B cell (primary cell): ENCODE measurements around the gene PAQR5. TPM values are rescaled to one million over a fixed set of nuclear protein-coding genes. Genes with fewer than 3 reads are reported as not detected.
"Not testable (repeated sequence)": the region's sequence is repeated elsewhere in the genome, so short reads cannot be mapped to it uniquely, and the experiment has no call there.

Experiments
- ATAC-seq: fragments of 200-7000 bp; cut with Tn5 transposase; one replicate; pipeline ENCODE4 v1.10.0; 2021; ENCODE audit warnings: low read depth, mild to moderate bottlenecking, moderate number of reproducible peaks, moderate library complexity
- CTCF ChIA-PET: fragments of 350-600 bp; sonication (Branson Sonifier 250); formaldehyde crosslinking; loops from one replicate; lab custom pipeline; 2021; ENCODE audit warnings: antibody characterized with exemption, inconsistent platforms; lab: Charles Lee
- POLR2A ChIA-PET: fragments of 350-600 bp; sonication (Branson Sonifier 250); formaldehyde crosslinking; loops from one replicate; lab custom pipeline; 2021; ENCODE audit warnings: antibody characterized with exemption; lab: Charles Lee
- DNase-seq: peaks from one replicate; pipeline ENCODE4 v3.0.0; 2013
- H2AFZ ChIP-seq: 2 replicates; pipeline ENCODE4 v1.6.1; 2012; ENCODE audit warnings: mild to moderate bottlenecking, low read depth, low read length; ENCODE audit not compliant: insufficient read depth, poor library complexity, severe bottlenecking
- H3K27ac ChIP-seq, 2 donors: 1 replicate in 1 of 2; 2 replicates in 1 of 2; pipeline ENCODE4 v1.5.1; 2012 to 2013; ENCODE audit warnings: low read length in 2 of 2, mild to moderate bottlenecking in 2 of 2, moderate library complexity in 1 of 2
- H3K27me3 ChIP-seq, 4 experiments: fragments of 200-600 bp in 1 of 4; sonication (generic) in 1 of 4; replicated peaks in 1 of 4; 1 replicate in 2 of 4; 2 replicates in 2 of 4; pipeline versions ENCODE4 v1.6.1 to v1.7.0; 2013 to 2016; ENCODE audit warnings: low read length in 3 of 4, mild to moderate bottlenecking in 2 of 4, mixed read lengths in 1 of 4, moderate library complexity in 1 of 4; ENCODE audit not compliant: insufficient read depth in 4 of 4, control insufficient read depth in 3 of 4; ENCODE audit errors: control extremely low read depth in 1 of 4
- H3K36me3 ChIP-seq, 2 experiments: replicated peaks in 1 of 2; 1 replicate in 1 of 2; 2 replicates in 1 of 2; pipeline versions ENCODE4 v1.6.1 to v1.7.1; 2013; ENCODE audit warnings: low read length in 1 of 2; ENCODE audit not compliant: insufficient read depth in 2 of 2, control insufficient read depth in 1 of 2; ENCODE audit errors: control extremely low read depth in 1 of 2, extremely low read depth in 1 of 2
- H3K4me1 ChIP-seq, 2 donors: fragments of 200-600 bp in 1 of 2; sonication (generic) in 1 of 2; 1 replicate in 1 of 2; 2 replicates in 1 of 2; pipeline versions ENCODE4 v1.5.1 to v1.6.1; 2013 to 2017; ENCODE audit warnings: low read length in 2 of 2; ENCODE audit not compliant: control insufficient read depth in 2 of 2, insufficient read depth in 2 of 2
- H3K4me2 ChIP-seq: replicated peaks from 2 replicates; pipeline ENCODE3; 2012; ENCODE audit warnings: mild to moderate bottlenecking, low read depth, low read length; ENCODE audit not compliant: poor library complexity, severe bottlenecking
- H3K4me3 ChIP-seq, 5 experiments: fragments of 200-600 bp in 1 of 5; sonication (generic) in 1 of 5; 1 replicate in 3 of 5; 2 replicates in 2 of 5; pipeline versions ENCODE4 v1.5.1 to v1.7.0; 2011 to 2016; ENCODE audit warnings: low read length in 4 of 5, mild to moderate bottlenecking in 4 of 5, low read depth in 2 of 5, control low read depth in 1 of 5, moderate library complexity in 1 of 5; ENCODE audit not compliant: insufficient read depth in 1 of 5; ENCODE audit errors: control extremely low read depth in 1 of 5, extremely low read depth in 1 of 5
- H3K79me2 ChIP-seq: fragments of 200-600 bp; sonication (generic); one replicate; pipeline ENCODE4 v1.6.0; 2016; ENCODE audit warnings: low read length; ENCODE audit not compliant: control insufficient read depth, insufficient read depth
- H3K9ac ChIP-seq: fragments of 200-600 bp; sonication (generic); 2 replicates; pipeline ENCODE4 v1.6.1; 2017; ENCODE audit warnings: mild to moderate bottlenecking, low read length, moderate library complexity
- H3K9me3 ChIP-seq, 3 donors: one replicate each; pipeline versions ENCODE4 v1.6.1 to v1.7.1; 2013; ENCODE audit warnings: low read length in 2 of 3; ENCODE audit not compliant: control insufficient read depth in 2 of 3, insufficient read depth in 1 of 3; ENCODE audit errors: control extremely low read depth in 1 of 3
- H4K20me1 ChIP-seq: 2 replicates; pipeline ENCODE4 v1.6.0; 2012; ENCODE audit warnings: mild to moderate bottlenecking, low read length; ENCODE audit not compliant: insufficient read depth, control insufficient read depth, poor library complexity, severe bottlenecking
- H3K27ac Mint-ChIP-seq: one replicate; pipeline ENCODE4 v1.8.0; 2021; ENCODE audit warnings: mixed read lengths
- H3K27me3 Mint-ChIP-seq: one replicate; pipeline ENCODE4 v1.8.0; 2021; ENCODE audit warnings: mixed read lengths
- H3K4me1 Mint-ChIP-seq: one replicate; pipeline ENCODE4 v1.8.0; 2021; ENCODE audit warnings: mixed read lengths
- H3K4me3 Mint-ChIP-seq: one replicate; pipeline ENCODE4 v1.8.0; 2021; ENCODE audit warnings: mixed read lengths
- H3K9me3 Mint-ChIP-seq: one replicate; pipeline ENCODE4 v1.8.0; 2022; ENCODE audit warnings: mixed read lengths; ENCODE audit not compliant: insufficient read depth
- CTCF ChIP-seq: fragments of 200-600 bp; IDR thresholded peaks from one replicate; pipeline ENCODE4 v1.8.0; 2022; ENCODE audit warnings: antibody characterized with exemption, mild to moderate bottlenecking
- EZH2 ChIP-seq: IDR thresholded peaks from 2 replicates; pipeline ENCODE4 v1.6.1; 2012; ENCODE audit warnings: borderline replicate concordance, low read depth, mild to moderate bottlenecking, moderate library complexity, low read length; ENCODE audit not compliant: insufficient read depth, poor library complexity, severe bottlenecking
- WGBS: methylation state at CpG from one replicate; pipeline ENCODE4 v1.1.5; 2013; ENCODE audit warnings: missing lambda C conversion rate; ENCODE audit not compliant: insufficient coverage; 5-methylcytosine and 5-hydroxymethylcytosine counted together
- intact Hi-C: fragments of 100-400 bp; cut with micrococcal nuclease; formaldehyde crosslinking; loops from one replicate; pipeline ENCODE4 v1.10.0; 2022
- polyA plus RNA-seq: library from polyadenylated mRNA; depleted of rRNA; stranded (reverse); fragments of >200 nt; gene quantifications from 2 replicates; pipeline ENCODE4 v1.2.3, GENCODE V29; 2012
- total RNA-seq, 2 donors: library from RNA; stranded (reverse); fragments of 120-200 nt in 1 of 2; gene quantifications; 1 replicate in 1 of 2; 2 replicates in 1 of 2; pipeline versions ENCODE4 v1.2.3 to v1.2.4, GENCODE V29; 2013 to 2022

Gene PAQR5
- total and polyA plus RNA-seq, 2 donors (not counting 1 experiment from before 2014, with no cell fraction given), result not detected

GRCh38 chr15:69339214-69339543 lies 40.5 kb downstream of the PAQR5 start:
- H3K27ac Mint-ChIP-seq, H2AFZ ChIP-seq, H3K9ac ChIP-seq, H3K27ac ChIP-seq, H3K9me3 Mint-ChIP-seq, H3K4me1 Mint-ChIP-seq, H3K79me2 ChIP-seq, H3K36me3 ChIP-seq, H4K20me1 ChIP-seq, H3K27me3 ChIP-seq, H3K9me3 ChIP-seq, ATAC-seq, CTCF ChIA-PET, H3K4me2 ChIP-seq, H3K4me3 ChIP-seq, H3K4me1 ChIP-seq, DNase-seq, H3K4me3 Mint-ChIP-seq, POLR2A ChIA-PET, intact Hi-C loops: not testable (repeated sequence)
- peaks cover 13% of the 10 kb centered on the region for H3K27me3 Mint-ChIP-seq
- 93% methylated on average over 3 of the region's 6 CpGs for WGBS

GRCh38 chr15:69340243-69340900 lies 41.7 kb downstream of the PAQR5 start:
- Histone ChIP-seq H3K36me3 (no peaks in the 10 kb centered on the region), H3K9me3 (peaks cover 0 to 2% (median 0%) of the 10 kb centered on the region in 3 donors), H3K27me3 (no peaks in the 10 kb centered on the region), H4K20me1 (no peaks in the 10 kb centered on the region), H3K79me2 (no peaks in the 10 kb centered on the region), H3K4me3 (no peak overlapping the region), H3K27ac (no peak overlapping the region), H3K4me1 (no peaks in the 10 kb centered on the region), H3K4me2 (no peak overlapping the region), H2AFZ (no peak overlapping the region), H3K9ac (no peak overlapping the region)
- 46% methylated on average over 3 of the region's 7 CpGs for WGBS
- Mint-ChIP-seq H3K27me3 (peaks cover 16% of the 10 kb centered on the region), H3K27ac (no peak overlapping the region), H3K4me3 (no peak overlapping the region), H3K9me3 (peaks cover 2% of the 10 kb centered on the region), H3K4me1 (no peaks in the 10 kb centered on the region)
- intact Hi-C loops, result no loop called here
- ATAC-seq (no peak), DNase-seq (no peak)
- TF ChIP-seq EZH2 (no peak), CTCF (no peak)
- ChIA-PET CTCF (no interaction called here), POLR2A (no interaction called here)
